Mesodermal cell (in vitro differentiated cells): Measurements from ENCODE around the gene SEL1L3.

Experiments used
- H3K27ac ChIP-seq: 2 replicates; pipeline ENCODE4 v1.7.0; 2013; ENCODE audit warnings: mild to moderate bottlenecking, low read depth, low read length, moderate library complexity; ENCODE audit not compliant: severe bottlenecking
- H3K36me3 ChIP-seq: 2 replicates; pipeline ENCODE4 v1.7.1; 2013; ENCODE audit warnings: mild to moderate bottlenecking, low read length, moderate library complexity; ENCODE audit not compliant: control insufficient read depth, insufficient read depth
- H3K4me1 ChIP-seq: one replicate; pipeline ENCODE4 v1.7.1; 2013; ENCODE audit warnings: mild to moderate bottlenecking, low read length; ENCODE audit not compliant: insufficient read depth, control insufficient read depth, poor library complexity, severe bottlenecking
- H3K4me3 ChIP-seq: 2 replicates; pipeline ENCODE4 v1.7.0; 2013; ENCODE audit warnings: low read length, control low read depth, mild to moderate bottlenecking; ENCODE audit not compliant: insufficient read depth, poor library complexity, severe bottlenecking; ENCODE audit errors: extremely low read depth
- H3K9me3 ChIP-seq: 2 replicates; pipeline ENCODE4 v1.7.1; 2013; ENCODE audit warnings: mild to moderate bottlenecking, low read length, moderate library complexity; ENCODE audit not compliant: control insufficient read depth
- WGBS, 2 experiments: methylation state at CpG; one replicate each; pipeline ENCODE4 v1.1.5; 2013; ENCODE audit warnings: missing lambda C conversion rate in 2 of 2; ENCODE audit not compliant: insufficient coverage in 2 of 2; 5-methylcytosine and 5-hydroxymethylcytosine counted together

The SEL1L3 gene

GRCh38 chr4:25834411-25835107 is 28.2 kb downstream of the SEL1L3 start:
- Histone ChIP-seq H3K36me3 (no peaks in the 10 kb centered on the region), H3K4me1 (no peaks in the 10 kb centered on the region), H3K9me3 (no peaks in the 10 kb centered on the region), H3K27ac (no peak overlapping the region), H3K4me3 (no peak overlapping the region)
- 86 to 96% methylated on average over 4 to 5 of the region's 5 CpGs for WGBS, 2 experiments

GRCh38 chr4:25830548-25830947 is 32.2 kb downstream of the SEL1L3 start:
- Histone ChIP-seq H3K27ac (no peak overlapping the region), H3K9me3 (no peaks in the 10 kb centered on the region), H3K4me1 (no peaks in the 10 kb centered on the region), H3K36me3 (no peaks in the 10 kb centered on the region), H3K4me3 (no peak overlapping the region)
- 87% methylated on average over 3 of the region's 5 CpGs; no CpG with 5 or more reads in 1 of the 2 experiments for WGBS, 2 experiments

GRCh38 chr4:25827897-25828296 is 34.9 kb downstream of the SEL1L3 start:
- no peak overlapping the region for H3K27ac ChIP-seq
- WGBS, 2 experiments = 98 to 100% methylated on average over 2 to 4 of the region's 4 CpGs
- H3K36me3 ChIP-seq = no peaks in the 10 kb centered on the region
- H3K4me3 ChIP-seq = no peak overlapping the region
- no peaks in the 10 kb centered on the region for H3K4me1 ChIP-seq
- no peaks in the 10 kb centered on the region for H3K9me3 ChIP-seq

- H3K9me3 ChIP-seq = no peaks in the 10 kb centered on the region
- H3K4me1 ChIP-seq = no peaks in the 10 kb centered on the region
- no peak overlapping the region for H3K4me3 ChIP-seq
- H3K36me3 ChIP-seq = no peaks in the 10 kb centered on the region
- WGBS, 2 experiments = 97% methylated on average over 3 of the region's 4 CpGs
- H3K27ac ChIP-seq = no peak overlapping the region
Observed at GRCh38 chr4:25827373-25827772, 35.4 kb downstream of the SEL1L3 start.

- H3K4me3 ChIP-seq = no peak overlapping the region
- H3K27ac ChIP-seq = no peak overlapping the region
- H3K36me3 ChIP-seq = no peaks in the 10 kb centered on the region
- no peaks in the 10 kb centered on the region for H3K4me1 ChIP-seq
- 91 to 95% methylated on average over 4 to 8 of the region's 10 CpGs for WGBS, 2 experiments
- H3K9me3 ChIP-seq = no peaks in the 10 kb centered on the region
Observed at GRCh38 chr4:25826074-25826752, 36.6 kb downstream of the SEL1L3 start.

DNA sequence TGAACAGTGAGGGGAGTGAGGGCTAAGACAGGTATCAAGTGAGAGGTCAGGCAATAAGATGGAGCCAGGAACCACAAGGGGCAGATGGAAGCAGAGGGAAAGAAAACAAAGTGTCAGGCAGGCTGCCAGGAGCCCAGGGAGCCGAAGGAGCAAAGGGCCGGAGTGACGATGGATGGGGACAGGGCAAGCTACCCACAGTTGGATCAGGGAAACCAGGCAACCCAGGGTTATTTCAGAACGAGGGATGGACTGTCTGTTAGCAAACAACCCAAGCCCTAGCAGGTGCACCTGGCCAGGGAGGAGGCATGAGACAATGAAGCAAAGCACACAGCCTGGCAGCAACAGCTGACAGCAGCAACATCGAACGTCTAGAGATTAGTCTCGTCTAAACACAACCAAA is 39.2 kb downstream of the SEL1L3 start:
- H3K27ac ChIP-seq = no peak overlapping the region
- H3K4me1 ChIP-seq = no peaks in the 10 kb centered on the region
- WGBS, 2 experiments = 93 to 94% methylated on average over 7 of the region's 7 CpGs
- H3K4me3 ChIP-seq = no peak overlapping the region
- no peaks in the 10 kb centered on the region for H3K36me3 ChIP-seq
- H3K9me3 ChIP-seq = no peaks in the 10 kb centered on the region

GRCh38 chr4:25821899-25822298 is 40.9 kb downstream of the SEL1L3 start:
- Histone ChIP-seq H3K27ac (no peak overlapping the region), H3K36me3 (peaks cover 4% of the 10 kb centered on the region), H3K9me3 (no peaks in the 10 kb centered on the region), H3K4me1 (no peaks in the 10 kb centered on the region), H3K4me3 (no peak overlapping the region)
- 84 to 92% methylated on average over 4 of the region's 8 CpGs for WGBS, 2 experiments

DNA sequence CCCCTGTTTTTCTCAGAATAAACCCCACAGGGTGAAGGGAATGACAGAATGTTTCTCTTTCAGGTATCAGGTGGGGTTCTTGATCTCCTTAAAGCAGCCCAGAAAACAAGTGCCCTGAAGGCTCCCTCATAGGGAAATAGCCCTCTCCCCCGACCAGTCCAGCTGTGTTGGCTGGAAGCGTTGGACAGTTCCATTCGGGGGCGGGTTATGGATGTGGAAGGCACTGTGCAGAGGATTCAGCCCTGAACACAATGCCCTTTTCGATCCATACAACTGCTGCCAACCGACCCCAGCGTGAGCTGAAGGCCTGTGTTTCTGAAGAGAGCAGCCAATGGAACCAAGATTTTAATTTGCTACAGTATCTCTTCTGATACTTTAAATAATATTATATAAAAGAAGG is 41.5 kb downstream of the SEL1L3 start:
- 87 to 92% methylated on average over 5 to 6 of the region's 7 CpGs for WGBS, 2 experiments
- no peaks in the 10 kb centered on the region for H3K4me1 ChIP-seq
- peaks cover 4% of the 10 kb centered on the region for H3K36me3 ChIP-seq
- H3K27ac ChIP-seq = no peak overlapping the region
- no peaks in the 10 kb centered on the region for H3K9me3 ChIP-seq
- no peak overlapping the region for H3K4me3 ChIP-seq

- WGBS, 2 experiments = 76 to 95% methylated on average over 2 to 4 of the region's 4 CpGs
- H3K9me3 ChIP-seq = peaks cover 7% of the 10 kb centered on the region
Observed at GRCh38 chr4:25818876-25819275, 43.9 kb downstream of the SEL1L3 start.

GRCh38 chr4:25818371-25818871 is 44.4 kb downstream of the SEL1L3 start:
- peaks cover 4% of the 10 kb centered on the region for H3K36me3 ChIP-seq
- WGBS, 2 experiments = 100% methylated on average over 1 of the region's 2 CpGs
- no peak overlapping the region for H3K4me3 ChIP-seq
- peaks cover 14% of the 10 kb centered on the region for H3K4me1 ChIP-seq
- peaks cover 7% of the 10 kb centered on the region for H3K9me3 ChIP-seq
- no peak overlapping the region for H3K27ac ChIP-seq

More at GRCh38 chr4:25818876-25819275, 43.9 kb downstream of the SEL1L3 start:
- Histone ChIP-seq H3K36me3 (peaks cover 4% of the 10 kb centered on the region), H3K4me3 (no peak overlapping the region), H3K27ac (no peak overlapping the region), H3K4me1 (peaks cover 13% of the 10 kb centered on the region)
